IPS-18a (cell line): ENCODE data around the gene NAB2.

Source experiments
- H3K27ac ChIP-seq: one replicate; pipeline ENCODE4 v1.5.1; 2013; ENCODE audit warnings: low read length
- H3K27me3 ChIP-seq: one replicate; pipeline ENCODE4 v1.6.1; 2013; ENCODE audit warnings: mild to moderate bottlenecking, low read length; ENCODE audit not compliant: control insufficient read depth, insufficient read depth
- H3K36me3 ChIP-seq: one replicate; pipeline ENCODE4 v1.6.1; 2013; ENCODE audit warnings: low read depth, low read length; ENCODE audit not compliant: control insufficient read depth
- H3K4me1 ChIP-seq: one replicate; pipeline ENCODE4 v1.6.1; 2013; ENCODE audit warnings: low read depth, low read length; ENCODE audit not compliant: control insufficient read depth
- H3K4me3 ChIP-seq: one replicate; pipeline ENCODE4 v1.5.1; 2013; ENCODE audit warnings: low read length
- H3K9ac ChIP-seq: one replicate; pipeline ENCODE4 v1.6.1; 2013; ENCODE audit warnings: mild to moderate bottlenecking, low read length, moderate library complexity
- H3K9me3 ChIP-seq: one replicate; pipeline ENCODE4 v1.6.1; 2013; ENCODE audit warnings: low read depth, low read length; ENCODE audit not compliant: control insufficient read depth

NAB2 gene

GRCh38 chr12:57090924-57091637 lies 2.2 kb downstream of the NAB2 start:
- Histone ChIP-seq H3K4me3 (peak overlapping the region; percentile 90), H3K9ac (no peak overlapping the region), H3K36me3 (peaks cover 35% of the 10 kb centered on the region), H3K27me3 (no peaks in the 10 kb centered on the region), H3K9me3 (no peaks in the 10 kb centered on the region), H3K27ac (no peak overlapping the region), H3K4me1 (peaks cover 18% of the 10 kb centered on the region)

- Histone ChIP-seq H3K36me3 (peaks cover 35% of the 10 kb centered on the region), H3K27me3 (no peaks in the 10 kb centered on the region), H3K9ac (no peak overlapping the region), H3K4me1 (peaks cover 14% of the 10 kb centered on the region), H3K4me3 (no peak overlapping the region), H3K27ac (no peak overlapping the region), H3K9me3 (no peaks in the 10 kb centered on the region)
Measured at GRCh38 chr12:57091638-57092528, 3.0 kb downstream of the NAB2 start.

- Histone ChIP-seq H3K9me3 (no peaks in the 10 kb centered on the region), H3K27me3 (no peaks in the 10 kb centered on the region), H3K4me1 (peaks cover 14% of the 10 kb centered on the region), H3K27ac (no peak overlapping the region), H3K9ac (no peak overlapping the region), H3K4me3 (no peak overlapping the region), H3K36me3 (peaks cover 35% of the 10 kb centered on the region)
Measured at GRCh38 chr12:57092529-57092862, 3.6 kb downstream of the NAB2 start.

GRCh38 chr12:57092876-57093414 lies 4.0 kb downstream of the NAB2 start:
- Histone ChIP-seq H3K9ac (no peak overlapping the region), H3K9me3 (no peaks in the 10 kb centered on the region), H3K36me3 (peaks cover 35% of the 10 kb centered on the region), H3K27ac (no peak overlapping the region), H3K4me3 (no peak overlapping the region), H3K4me1 (peaks cover 14% of the 10 kb centered on the region), H3K27me3 (no peaks in the 10 kb centered on the region)

- H3K36me3 ChIP-seq, result peaks cover 35% of the 10 kb centered on the region
- H3K27me3 ChIP-seq, result no peaks in the 10 kb centered on the region
- peak overlapping the region; percentile 40 for H3K9ac ChIP-seq
- peak overlapping the region; percentile 42 for H3K4me3 ChIP-seq
- peak overlapping the region; percentile 88 for H3K27ac ChIP-seq
- H3K9me3 ChIP-seq, result no peaks in the 10 kb centered on the region
- peaks cover 14% of the 10 kb centered on the region for H3K4me1 ChIP-seq
Measured at GRCh38 chr12:57093415-57094207, 4.7 kb downstream of the NAB2 start.

GRCh38 chr12:57094208-57095160 lies 5.6 kb downstream of the NAB2 start:
- Histone ChIP-seq H3K9me3 (no peaks in the 10 kb centered on the region), H3K27me3 (no peaks in the 10 kb centered on the region), H3K4me1 (peaks cover 14% of the 10 kb centered on the region), H3K27ac (peak overlapping the region; percentile 63), H3K4me3 (peak overlapping the region; percentile 18), H3K36me3 (peaks cover 35% of the 10 kb centered on the region), H3K9ac (no peak overlapping the region)

GRCh38 chr12:57095440-57095839 lies 6.5 kb downstream of the NAB2 start:
- no peaks in the 10 kb centered on the region for H3K9me3 ChIP-seq
- peaks cover 14% of the 10 kb centered on the region for H3K4me1 ChIP-seq
- H3K9ac ChIP-seq, result no peak overlapping the region
- H3K36me3 ChIP-seq, result peaks cover 35% of the 10 kb centered on the region
- no peaks in the 10 kb centered on the region for H3K27me3 ChIP-seq
- H3K4me3 ChIP-seq, result no peak overlapping the region
- no peak overlapping the region for H3K27ac ChIP-seq

- H3K4me1 ChIP-seq, result peaks cover 14% of the 10 kb centered on the region
- no peak overlapping the region for H3K4me3 ChIP-seq
- no peaks in the 10 kb centered on the region for H3K9me3 ChIP-seq
- no peak overlapping the region for H3K27ac ChIP-seq
- H3K27me3 ChIP-seq, result no peaks in the 10 kb centered on the region
- H3K36me3 ChIP-seq, result peaks cover 34% of the 10 kb centered on the region
- H3K9ac ChIP-seq, result no peak overlapping the region
Measured at GRCh38 chr12:57096099-57096572, 7.2 kb downstream of the NAB2 start.

- Histone ChIP-seq H3K36me3 (peaks cover 28% of the 10 kb centered on the region), H3K9me3 (no peaks in the 10 kb centered on the region), H3K4me3 (no peak overlapping the region), H3K27me3 (no peaks in the 10 kb centered on the region), H3K27ac (no peak overlapping the region), H3K9ac (no peak overlapping the region), H3K4me1 (peaks cover 14% of the 10 kb centered on the region)
Measured at GRCh38 chr12:57096748-57097553, 8.0 kb downstream of the NAB2 start.

GRCh38 chr12:57097554-57097835 lies 8.6 kb downstream of the NAB2 start:
- Histone ChIP-seq H3K27ac (no peak overlapping the region), H3K4me1 (peaks cover 14% of the 10 kb centered on the region)

More at GRCh38 chr12:57097554-57097835, 8.6 kb downstream of the NAB2 start:
- Histone ChIP-seq H3K36me3 (peaks cover 23% of the 10 kb centered on the region), H3K9me3 (no peaks in the 10 kb centered on the region), H3K27me3 (no peaks in the 10 kb centered on the region), H3K4me3 (no peak overlapping the region), H3K9ac (no peak overlapping the region)
